22Rv1 (cell line): Measurements from ENCODE around the gene CAMKMT.

Experiments used
- CTCF ChIP-seq: fragments of 450-650 bp; IDR thresholded peaks from 2 replicates; pipeline ENCODE4 v1.5.1; 2017; ENCODE audit warnings: mild to moderate bottlenecking
- ZFX ChIP-seq: fragments of 450-650 bp; IDR thresholded peaks from 2 replicates; pipeline ENCODE4 v1.6.1; 2017; ENCODE audit warnings: antibody characterized with exemption, borderline replicate concordance

DNA sequence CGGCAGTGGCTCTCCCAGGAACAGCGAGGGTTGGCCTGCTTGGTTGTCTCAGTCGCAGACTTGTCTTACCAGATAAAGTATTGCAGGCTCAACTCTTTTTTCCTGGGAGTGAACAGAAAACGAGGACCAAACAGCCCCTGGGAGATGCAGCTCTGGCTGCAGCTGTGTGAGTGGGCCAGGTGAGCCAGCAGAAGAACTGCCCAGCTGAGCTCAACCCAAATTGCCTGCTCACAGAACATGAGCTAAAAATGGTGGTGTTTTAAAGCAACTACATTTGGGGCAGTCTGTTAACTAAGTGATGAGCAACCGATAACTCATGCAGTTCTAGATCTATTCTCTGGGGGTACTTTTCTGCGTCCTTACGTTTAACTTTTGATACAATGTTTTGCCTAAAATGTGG, 418.7 kb downstream of the CAMKMT start:
- TF ChIP-seq CTCF, result no peak
- TF ChIP-seq ZFX, result no peak
